H9 (cell line): ENCODE results near the gene NRXN3. TPM values are rescaled to one million over a fixed set of nuclear protein-coding genes. Genes with fewer than 3 reads are reported as not detected.

Experiments
- DNase-seq: peaks from one replicate; pipeline ENCODE4 v3.0.0-alpha.2; 2017
- H2AFZ ChIP-seq: one replicate; pipeline ENCODE4 v1.6.1; 2013; ENCODE audit warnings: mild to moderate bottlenecking, low read length, control low read depth, moderate library complexity
- H2AK5ac ChIP-seq: 2 replicates; pipeline ENCODE4 v1.6.1; 2013; ENCODE audit warnings: low read length, control low read depth, mixed read lengths; ENCODE audit not compliant: insufficient read length
- H2BK120ac ChIP-seq: one replicate; pipeline ENCODE4 v1.6.1; 2013; ENCODE audit warnings: low read depth, mild to moderate bottlenecking, low read length, control low read depth, inconsistent platforms; ENCODE audit not compliant: poor library complexity, severe bottlenecking
- H2BK12ac ChIP-seq: 2 replicates; pipeline ENCODE4 v1.6.1; 2013; ENCODE audit warnings: low read length, control low read depth, mixed read lengths, low read depth; ENCODE audit not compliant: insufficient read length
- H2BK15ac ChIP-seq: 2 replicates; pipeline ENCODE4 v1.6.1; 2013; ENCODE audit warnings: low read depth, low read length, control low read depth
- H2BK20ac ChIP-seq: one replicate; pipeline ENCODE4 v1.6.1; 2013; ENCODE audit warnings: low read depth, mild to moderate bottlenecking, low read length, control low read depth, inconsistent platforms; ENCODE audit not compliant: poor library complexity, severe bottlenecking
- H2BK5ac ChIP-seq: 2 replicates; pipeline ENCODE4 v1.6.1; 2013; ENCODE audit warnings: low read length, control low read depth, mixed read lengths; ENCODE audit not compliant: insufficient read length
- H3K14ac ChIP-seq: 2 replicates; pipeline ENCODE4 v1.6.1; 2013; ENCODE audit warnings: low read length, control low read depth; ENCODE audit not compliant: insufficient read depth
- H3K18ac ChIP-seq: 2 replicates; pipeline ENCODE4 v1.6.1; 2013; ENCODE audit warnings: low read depth, mild to moderate bottlenecking, mixed read lengths, low read length, control low read depth; ENCODE audit not compliant: insufficient read length
- H3K23ac ChIP-seq: 2 replicates; pipeline ENCODE4 v1.6.1; 2013; ENCODE audit warnings: low read length, control low read depth, mixed read lengths, low read depth; ENCODE audit not compliant: insufficient read length
- H3K23me2 ChIP-seq: 2 replicates; pipeline ENCODE4 v1.6.1; 2013; ENCODE audit warnings: low read depth, mild to moderate bottlenecking, mixed read lengths, low read length, control low read depth; ENCODE audit not compliant: insufficient read length, poor library complexity, severe bottlenecking
- H3K27ac ChIP-seq: 2 replicates; pipeline ENCODE4 v1.5.1; 2013; ENCODE audit warnings: low read length, control low read depth, mixed read lengths, low read depth; ENCODE audit not compliant: insufficient read length
- H3K27me3 ChIP-seq: 2 replicates; pipeline ENCODE4 v1.6.1; 2013; ENCODE audit warnings: low read length, control low read depth, inconsistent platforms; ENCODE audit not compliant: insufficient read depth
- H3K4ac ChIP-seq: 2 replicates; pipeline ENCODE4 v1.6.1; 2013; ENCODE audit warnings: low read depth, mild to moderate bottlenecking, control low read depth, inconsistent platforms, low read length, moderate library complexity
- H3K4me1 ChIP-seq: 2 replicates; pipeline ENCODE4 v1.6.1; 2013; ENCODE audit warnings: low read length, control low read depth, inconsistent platforms; ENCODE audit not compliant: insufficient read depth
- H3K4me2 ChIP-seq: 2 replicates; pipeline ENCODE4 v1.6.1; 2013; ENCODE audit warnings: low read length, control low read depth, mixed read lengths; ENCODE audit not compliant: insufficient read length, insufficient read depth
- H3K56ac ChIP-seq: 2 replicates; pipeline ENCODE4 v1.6.1; 2013; ENCODE audit warnings: low read depth, mild to moderate bottlenecking, mixed read lengths, low read length, control low read depth; ENCODE audit not compliant: insufficient read length
- H3K79me1 ChIP-seq: 2 replicates; pipeline ENCODE4 v1.6.1; 2013; ENCODE audit warnings: low read depth, mild to moderate bottlenecking, moderate library complexity, low read length, control low read depth, inconsistent platforms; ENCODE audit not compliant: insufficient read depth, poor library complexity, severe bottlenecking
- H3K79me2 ChIP-seq: 2 replicates; pipeline ENCODE4 v1.6.1; 2013; ENCODE audit warnings: low read length, control low read depth, inconsistent platforms; ENCODE audit not compliant: insufficient read depth
- H3K9ac ChIP-seq: 2 replicates; pipeline ENCODE4 v1.6.1; 2013; ENCODE audit warnings: low read length, control low read depth, mixed read lengths; ENCODE audit not compliant: insufficient read length; ENCODE audit errors: extremely low read depth
- H3K9me3 ChIP-seq: one replicate; pipeline ENCODE4 v1.6.1; 2013; ENCODE audit warnings: low read depth, low read length, inconsistent platforms; ENCODE audit not compliant: control insufficient read depth
- H3T11ph ChIP-seq: one replicate; pipeline ENCODE4 v1.6.1; 2013; ENCODE audit warnings: mild to moderate bottlenecking, low read length, control low read depth, inconsistent platforms
- H4K20me1 ChIP-seq: one replicate; pipeline ENCODE4 v1.6.1; 2013; ENCODE audit not compliant: control insufficient read depth, insufficient read length, insufficient read depth
- H4K5ac ChIP-seq: 2 replicates; pipeline ENCODE4 v1.6.1; 2013; ENCODE audit warnings: low read depth, mild to moderate bottlenecking, mixed read lengths, low read length, control low read depth; ENCODE audit not compliant: insufficient read length
- H4K8ac ChIP-seq: replicated peaks from 2 replicates; pipeline ENCODE4 v1.6.1; 2013; ENCODE audit warnings: low read length, control low read depth, mixed read lengths, low read depth; ENCODE audit not compliant: insufficient read length
- H4K91ac ChIP-seq: 2 replicates; pipeline ENCODE4 v1.6.1; 2013; ENCODE audit warnings: low read depth, mild to moderate bottlenecking, moderate library complexity, mixed read lengths, low read length, control low read depth; ENCODE audit not compliant: insufficient read length
- H3K27ac Mint-ChIP-seq, 3 experiments: 2 replicates in 2 of 3; 3 replicates in 1 of 3; pipeline ENCODE4 v1.8.0; 2020 to 2021; ENCODE audit warnings: mixed read lengths in 3 of 3, mild to moderate bottlenecking in 1 of 3, moderate library complexity in 1 of 3
- H3K27me3 Mint-ChIP-seq: 2 replicates; pipeline ENCODE4 v1.8.0; 2021; ENCODE audit warnings: low read depth, mild to moderate bottlenecking, moderate library complexity, mixed read lengths
- H3K36me3 Mint-ChIP-seq, 3 experiments: 2 replicates in 2 of 3; 3 replicates in 1 of 3; pipeline ENCODE4 v1.8.0; 2020 to 2021; ENCODE audit warnings: low read depth in 3 of 3, mixed read lengths in 3 of 3; ENCODE audit not compliant: insufficient read depth in 1 of 3
- H3K4me1 Mint-ChIP-seq, 2 experiments: 2 replicates each; pipeline ENCODE4 v1.8.0; 2020; ENCODE audit warnings: mixed read lengths in 2 of 2
- H3K4me3 Mint-ChIP-seq, 2 experiments: 2 replicates in 1 of 2; 3 replicates in 1 of 2; pipeline ENCODE4 v1.8.0; 2020 to 2021; ENCODE audit warnings: mild to moderate bottlenecking in 2 of 2, mixed read lengths in 2 of 2, moderate library complexity in 1 of 2
- H3K9me3 Mint-ChIP-seq, 2 experiments: 2 replicates in 1 of 2; 3 replicates in 1 of 2; pipeline ENCODE4 v1.8.0; 2020; ENCODE audit warnings: mild to moderate bottlenecking in 2 of 2, mixed read lengths in 2 of 2, moderate library complexity in 1 of 2
- WGBS: extraction: QIAGEN DNeasy Blood & Tissue Kit; methylation state at CpG from one replicate; pipeline ENCODE4 v1.1.7; 2013; ENCODE audit warnings: missing lambda C conversion rate, low lambda C conversion rate, mixed read lengths; ENCODE audit not compliant: insufficient read length; ENCODE audit errors: extremely low coverage; 5-methylcytosine and 5-hydroxymethylcytosine counted together
- total RNA-seq: library from RNA; stranded (reverse); gene quantifications from 2 replicates; pipeline ENCODE4 v1.2.1, GENCODE V29; 2021
- TF ChIP-seq, protein P1 (sequence below): fragments of 200-600 bp; sonication (generic); conservative IDR thresholded peaks from 3 replicates; pipeline ENCODE4 v1.8.0; 2021; ENCODE audit warnings: antibody characterized with exemption, mild to moderate bottlenecking

NRXN3 gene
- total RNA-seq, 1 experiment from 2014 or later: 1.8 TPM

DNA sequence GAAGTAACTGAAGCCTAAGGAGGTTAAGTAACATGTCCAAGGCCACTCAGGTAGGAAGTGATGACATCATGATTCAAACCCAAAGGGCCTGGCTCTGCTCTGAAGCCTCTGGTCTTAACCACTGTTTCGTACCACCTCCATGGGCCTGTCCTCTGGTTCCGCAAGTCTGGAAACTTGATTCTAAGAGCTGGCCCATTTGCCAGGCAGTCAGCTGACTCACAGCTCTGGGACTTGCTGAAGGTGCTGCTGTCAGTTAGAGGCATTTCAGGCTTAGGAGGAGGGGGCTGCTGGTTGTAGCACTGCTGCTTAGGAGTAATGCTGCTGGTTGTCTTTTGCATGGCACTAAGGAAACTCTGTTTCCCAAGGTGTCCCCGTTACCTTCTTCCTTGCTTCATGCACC lies 7.9 kb downstream of the NRXN3 start:
- Histone ChIP-seq H3K4me1 (no peaks in the 10 kb centered on the region), H3K9ac (no peak overlapping the region), H4K20me1 (no peaks in the 10 kb centered on the region), H3K23me2 (no peaks in the 10 kb centered on the region), H2BK5ac (no peak overlapping the region), H4K91ac (no peak overlapping the region), H2BK120ac (no peak overlapping the region), H2BK15ac (no peak overlapping the region), H2AFZ (no peak overlapping the region), H3K27me3 (no peaks in the 10 kb centered on the region), H3K4me2 (no peak overlapping the region), H3K27ac (no peak overlapping the region), H3K79me1 (no peaks in the 10 kb centered on the region), H3K56ac (no peak overlapping the region), H3K4ac (no peak overlapping the region), H4K5ac (no peak overlapping the region), H2AK5ac (no peak overlapping the region), H3K79me2 (no peaks in the 10 kb centered on the region), H2BK20ac (no peak overlapping the region), H3K14ac (no peak overlapping the region), H2BK12ac (no peak overlapping the region), H3K23ac (no peak overlapping the region), H4K8ac (no peak overlapping the region), H3T11ph (no peak overlapping the region), H3K9me3 (no peaks in the 10 kb centered on the region), H3K18ac (no peak overlapping the region)
- TF ChIP-seq, protein P1, sequence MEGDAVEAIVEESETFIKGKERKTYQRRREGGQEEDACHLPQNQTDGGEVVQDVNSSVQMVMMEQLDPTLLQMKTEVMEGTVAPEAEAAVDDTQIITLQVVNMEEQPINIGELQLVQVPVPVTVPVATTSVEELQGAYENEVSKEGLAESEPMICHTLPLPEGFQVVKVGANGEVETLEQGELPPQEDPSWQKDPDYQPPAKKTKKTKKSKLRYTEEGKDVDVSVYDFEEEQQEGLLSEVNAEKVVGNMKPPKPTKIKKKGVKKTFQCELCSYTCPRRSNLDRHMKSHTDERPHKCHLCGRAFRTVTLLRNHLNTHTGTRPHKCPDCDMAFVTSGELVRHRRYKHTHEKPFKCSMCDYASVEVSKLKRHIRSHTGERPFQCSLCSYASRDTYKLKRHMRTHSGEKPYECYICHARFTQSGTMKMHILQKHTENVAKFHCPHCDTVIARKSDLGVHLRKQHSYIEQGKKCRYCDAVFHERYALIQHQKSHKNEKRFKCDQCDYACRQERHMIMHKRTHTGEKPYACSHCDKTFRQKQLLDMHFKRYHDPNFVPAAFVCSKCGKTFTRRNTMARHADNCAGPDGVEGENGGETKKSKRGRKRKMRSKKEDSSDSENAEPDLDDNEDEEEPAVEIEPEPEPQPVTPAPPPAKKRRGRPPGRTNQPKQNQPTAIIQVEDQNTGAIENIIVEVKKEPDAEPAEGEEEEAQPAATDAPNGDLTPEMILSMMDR: no peak
- Mint-ChIP-seq H3K4me1 (0 out of 4 replicates have a peak, but pooled peaks cover 0 to 5% of the 10 kb centered on the region in 2 experiments), H3K9me3 (no peaks in the 10 kb centered on the region), H3K4me3 (no peak overlapping the region), H3K27ac (no peak overlapping the region), H3K36me3 (no peaks in the 10 kb centered on the region), H3K27me3 (no peaks in the 10 kb centered on the region; the same call in none of the 2 replicates)
- no peak for DNase-seq
- WGBS: no CpG with 5 or more reads among the region's 3 CpGs
